K562 (cell line): ENCODE results near the gene PCDH1.

Experiments
- KAT7 ChIP-seq: sonication (generic); formaldehyde crosslinking; IDR thresholded peaks from 2 replicates; pipeline ENCODE4 v1.8.0; 2022; ENCODE audit warnings: missing genetic modification reagents, mild to moderate bottlenecking, borderline replicate concordance
- NFYB ChIP-seq: IDR thresholded peaks from 2 replicates; pipeline ENCODE4 v1.6.1; 2011; ENCODE audit warnings: mild to moderate bottlenecking, moderate library complexity; ENCODE audit not compliant: insufficient read length; ENCODE audit errors: extremely low read depth
- TF ChIP-seq, protein P1 (sequence below): sonication (generic); formaldehyde crosslinking; IDR thresholded peaks from 2 replicates; pipeline ENCODE4 v1.9.0; 2022; ENCODE audit warnings: mild to moderate bottlenecking, missing genetic modification reagents
- TF ChIP-seq, protein P2 (sequence below), 3 experiments: IDR thresholded peaks in 2 of 3; conservative IDR thresholded peaks in 1 of 3; 2 replicates each; pipeline ENCODE4 v1.5.1; 2011 to 2012; ENCODE audit warnings: low read length in 3 of 3, mild to moderate bottlenecking in 3 of 3, control low read depth in 2 of 3, improper control_type of control experiment in 1 of 3, inconsistent platforms in 1 of 3, low read depth in 1 of 3, mixed read lengths in 1 of 3, moderate library complexity in 1 of 3; ENCODE audit not compliant: insufficient read depth in 2 of 3

DNA sequence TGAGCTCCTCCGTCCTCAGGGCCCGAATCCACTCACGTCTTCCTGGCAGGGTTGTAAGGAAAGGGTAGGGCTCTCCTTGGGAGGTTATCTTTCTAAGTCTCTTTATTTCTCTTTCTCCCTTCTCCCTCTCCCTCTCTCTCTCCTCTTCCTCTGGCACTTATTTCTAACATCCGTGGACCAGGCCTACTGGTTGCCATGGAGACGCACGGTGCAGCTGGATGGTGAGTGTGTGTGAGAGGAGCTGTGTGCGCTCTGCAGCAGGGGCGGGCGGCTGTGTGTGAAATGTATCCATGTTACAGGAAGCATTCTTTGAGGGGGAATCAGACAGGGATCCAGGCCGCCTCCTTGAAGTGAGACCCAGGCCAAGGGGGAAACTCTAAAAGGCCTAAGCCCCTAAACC, 32.2 kb downstream of the PCDH1 start:
- TF ChIP-seq, protein P1, sequence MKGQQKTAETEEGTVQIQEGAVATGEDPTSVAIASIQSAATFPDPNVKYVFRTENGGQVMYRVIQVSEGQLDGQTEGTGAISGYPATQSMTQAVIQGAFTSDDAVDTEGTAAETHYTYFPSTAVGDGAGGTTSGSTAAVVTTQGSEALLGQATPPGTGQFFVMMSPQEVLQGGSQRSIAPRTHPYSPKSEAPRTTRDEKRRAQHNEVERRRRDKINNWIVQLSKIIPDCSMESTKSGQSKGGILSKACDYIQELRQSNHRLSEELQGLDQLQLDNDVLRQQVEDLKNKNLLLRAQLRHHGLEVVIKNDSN: no peak
- TF ChIP-seq KAT7 (CRISPR knock-in tag): no peak
- TF ChIP-seq, protein P2, sequence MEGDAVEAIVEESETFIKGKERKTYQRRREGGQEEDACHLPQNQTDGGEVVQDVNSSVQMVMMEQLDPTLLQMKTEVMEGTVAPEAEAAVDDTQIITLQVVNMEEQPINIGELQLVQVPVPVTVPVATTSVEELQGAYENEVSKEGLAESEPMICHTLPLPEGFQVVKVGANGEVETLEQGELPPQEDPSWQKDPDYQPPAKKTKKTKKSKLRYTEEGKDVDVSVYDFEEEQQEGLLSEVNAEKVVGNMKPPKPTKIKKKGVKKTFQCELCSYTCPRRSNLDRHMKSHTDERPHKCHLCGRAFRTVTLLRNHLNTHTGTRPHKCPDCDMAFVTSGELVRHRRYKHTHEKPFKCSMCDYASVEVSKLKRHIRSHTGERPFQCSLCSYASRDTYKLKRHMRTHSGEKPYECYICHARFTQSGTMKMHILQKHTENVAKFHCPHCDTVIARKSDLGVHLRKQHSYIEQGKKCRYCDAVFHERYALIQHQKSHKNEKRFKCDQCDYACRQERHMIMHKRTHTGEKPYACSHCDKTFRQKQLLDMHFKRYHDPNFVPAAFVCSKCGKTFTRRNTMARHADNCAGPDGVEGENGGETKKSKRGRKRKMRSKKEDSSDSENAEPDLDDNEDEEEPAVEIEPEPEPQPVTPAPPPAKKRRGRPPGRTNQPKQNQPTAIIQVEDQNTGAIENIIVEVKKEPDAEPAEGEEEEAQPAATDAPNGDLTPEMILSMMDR (IDR thresholded peaks at IDR 0.05 in 2 of 3, conservative IDR thresholded peaks at IDR 0.05 in 1 of 3; ENCODE audit: insufficient read depth in 2 of 3, low read depth in 1 of 3, low read length in 3 of 3): no peak
- TF ChIP-seq NFYB: no peak
